HCT116 (cell line): ENCODE data around the gene RUNX2. TPM values are rescaled to one million over a fixed set of nuclear protein-coding genes. Genes with fewer than 3 reads are reported as not detected.
A peak's percentile ranks its signal among the peaks of the same experiment; 100 is the strongest.

Source experiments
- ATAC-seq: fragments of 200-7000 bp; cut with Tn5 transposase; 2 replicates; pipeline ENCODE4 v1.9.1; 2020; ENCODE audit warnings: mild to moderate bottlenecking, moderate library complexity
- BruUV-seq: library from RNA; stranded (reverse); fragments of 400-500 nt; replicated peaks from 2 replicates; lab custom pipeline; 2021; lab: Mats Ljungman, UMichigan
- CTCF ChIA-PET: fragments of 300-600 bp; sonication (Branson Sonifier 250); formaldehyde crosslinking; loops from one replicate; lab custom pipeline; 2021; ENCODE audit warnings: antibody characterized with exemption; lab: Charles Lee
- POLR2A ChIA-PET: fragments of 300-600, 350-600 bp; sonication (Branson Sonifier 250); formaldehyde crosslinking; loops from one replicate; lab custom pipeline; 2021; ENCODE audit warnings: antibody characterized with exemption; lab: Charles Lee
- RAD21 ChIA-PET, 2 experiments: fragments of 300-600 bp; sonication (Branson Sonifier 250); formaldehyde crosslinking; loops; one replicate each; lab custom pipeline; 2023; ENCODE audit warnings: low total read pairs in 2 of 2; ENCODE audit not compliant: uncharacterized antibody in 2 of 2, unreplicated experiment in 2 of 2, low non-redundant PET in 1 of 2; lab: Charles Lee
- DNase-seq: peaks from one replicate; pipeline ENCODE4 v3.0.0-alpha.2; 2010; ENCODE audit warnings: low read depth, low spot score
- H2AFZ ChIP-seq: fragments of 200-600 bp; shearing (Covaris generic), sonication (generic); 2 replicates; pipeline ENCODE4 v1.6.1; 2017; ENCODE audit warnings: low read depth, mixed run types, mixed read lengths, antibody characterized with exemption, low read length; ENCODE audit not compliant: poor library complexity, severe bottlenecking
- H3K27ac ChIP-seq: 2 replicates; pipeline ENCODE4 v1.5.1; 2012; ENCODE audit warnings: low read depth, low read length
- H3K27me3 ChIP-seq: fragments of 200-600 bp; sonication (generic); 2 replicates; pipeline ENCODE4 v1.6.1; 2016; ENCODE audit warnings: mixed run types, low read length, mixed read lengths; ENCODE audit not compliant: insufficient read depth
- H3K36me3 ChIP-seq, 2 experiments: fragments of 200-500 bp in 1 of 2; fragments of 200-600 bp in 1 of 2; sonication (Bioruptor generic) in 1 of 2; sonication (generic) in 1 of 2; 2 replicates each; pipeline versions ENCODE4 v1.5.1 to v1.6.1; 2014 to 2016; ENCODE audit warnings: low read length in 2 of 2, inconsistent platforms in 1 of 2, mixed read lengths in 1 of 2, mixed run types in 1 of 2; ENCODE audit not compliant: insufficient read depth in 2 of 2, control insufficient read depth in 1 of 2
- H3K4me1 ChIP-seq, 2 experiments: fragments of 200-600 bp in 1 of 2; sonication (generic) in 1 of 2; 2 replicates each; pipeline versions ENCODE4 v1.5.1 to v1.6.1; 2012 to 2017; ENCODE audit warnings: low read length in 2 of 2, inconsistent platforms in 1 of 2, mild to moderate bottlenecking in 1 of 2, mixed read lengths in 1 of 2, mixed run types in 1 of 2, moderate library complexity in 1 of 2; ENCODE audit not compliant: insufficient read depth in 2 of 2, control insufficient read depth in 1 of 2
- H3K4me2 ChIP-seq: fragments of 200-600 bp; sonication (generic); 2 replicates; pipeline ENCODE4 v1.6.1; 2017; ENCODE audit warnings: mixed run types, low read length, mixed read lengths
- H3K4me3 ChIP-seq, 2 experiments: fragments of 200-600 bp in 1 of 2; sonication (generic) in 1 of 2; replicated peaks in 1 of 2; 2 replicates each; pipeline ENCODE4 v1.5.1; 2011 to 2016; ENCODE audit warnings: low read length in 2 of 2, control low read depth in 1 of 2, low read depth in 1 of 2, mild to moderate bottlenecking in 1 of 2, mixed read lengths in 1 of 2, mixed run types in 1 of 2
- H3K79me2 ChIP-seq: fragments of 200-600 bp; sonication (generic); 2 replicates; pipeline ENCODE4 v1.6.1; 2017; ENCODE audit warnings: mild to moderate bottlenecking, mixed run types, low read length, moderate library complexity, mixed read lengths; ENCODE audit not compliant: insufficient read depth
- H3K9ac ChIP-seq: fragments of 200-600 bp; sonication (generic); 2 replicates; pipeline ENCODE4 v1.6.1; 2016; ENCODE audit warnings: low read length, mixed read lengths
- H3K9me2 ChIP-seq: fragments of 200-600 bp; sonication (generic), shearing (Covaris generic); 2 replicates; pipeline ENCODE4 v1.6.1; 2017; ENCODE audit warnings: mixed run types, mild to moderate bottlenecking, moderate library complexity; ENCODE audit not compliant: insufficient read depth
- H3K9me3 ChIP-seq, 2 experiments: fragments of 200-500 bp in 1 of 2; fragments of 200-600 bp in 1 of 2; sonication (Bioruptor generic) in 1 of 2; sonication (generic) in 1 of 2; 2 replicates each; pipeline ENCODE4 v1.6.1; 2014 to 2017; ENCODE audit warnings: low read length in 2 of 2, mixed read lengths in 2 of 2, inconsistent platforms in 1 of 2, low read depth in 1 of 2, mild to moderate bottlenecking in 1 of 2, mixed run types in 1 of 2, moderate library complexity in 1 of 2; ENCODE audit not compliant: control insufficient read depth in 1 of 2, insufficient read depth in 1 of 2
- H4K20me1 ChIP-seq: fragments of 200-600 bp; sonication (generic), shearing (Covaris generic); 2 replicates; pipeline ENCODE4 v1.6.1; 2017; ENCODE audit warnings: mixed run types, mild to moderate bottlenecking, moderate library complexity; ENCODE audit not compliant: insufficient read depth
- CBX3 ChIP-seq: IDR thresholded peaks from 2 replicates; pipeline ENCODE4 v1.6.1; 2012; ENCODE audit warnings: low read depth
- CEBPB ChIP-seq: IDR thresholded peaks from 2 replicates; pipeline ENCODE4 v1.6.1; 2012; ENCODE audit warnings: low read depth
- CTCF ChIP-seq, 3 experiments: fragments of 200-600 bp in 1 of 3; sonication (generic) in 1 of 3; IDR thresholded peaks in 2 of 3; conservative IDR thresholded peaks in 1 of 3; 2 replicates each; pipeline ENCODE4 v1.5.1; 2012 to 2017; ENCODE audit warnings: low read depth in 2 of 3, low read length in 2 of 3, antibody characterized with exemption in 1 of 3, borderline replicate concordance in 1 of 3, control low read depth in 1 of 3, mild to moderate bottlenecking in 1 of 3, mixed read lengths in 1 of 3, mixed run types in 1 of 3, moderate library complexity in 1 of 3; ENCODE audit not compliant: insufficient read depth in 1 of 3
- FOSL1 ChIP-seq: IDR thresholded peaks from 2 replicates; pipeline ENCODE4 v1.6.1; 2012; ENCODE audit warnings: low read depth
- JUND ChIP-seq: IDR thresholded peaks from 2 replicates; pipeline ENCODE4 v1.6.1; 2012
- MAX ChIP-seq: IDR thresholded peaks from 2 replicates; pipeline ENCODE4 v1.6.1; 2012
- POLR2AphosphoS5 ChIP-seq: IDR thresholded peaks from 2 replicates; pipeline ENCODE4 v1.6.1; 2011; ENCODE audit warnings: mild to moderate bottlenecking, low read depth, low read length, moderate library complexity
- SIN3A ChIP-seq: IDR thresholded peaks from 2 replicates; pipeline ENCODE4 v1.6.1; 2012; ENCODE audit warnings: low read depth
- SP1 ChIP-seq: IDR thresholded peaks from 2 replicates; pipeline ENCODE4 v1.6.1; 2012; ENCODE audit warnings: low read depth
- TCF7L2 ChIP-seq: IDR thresholded peaks from 2 replicates; pipeline ENCODE4 v1.7.0; 2011; ENCODE audit warnings: borderline replicate concordance, inconsistent platforms; ENCODE audit not compliant: insufficient read depth, insufficient read length; ENCODE audit errors: extremely low read depth
- intact Hi-C: fragments of 100-400 bp; cut with micrococcal nuclease; formaldehyde crosslinking; loops from 2 replicates; pipeline ENCODE4 v1.10.0; 2022
- total RNA-seq: library from RNA; stranded (reverse); gene quantifications from one replicate; pipeline ENCODE4 v1.2.1, GENCODE V29; 2021; ENCODE audit not compliant: unreplicated experiment

RUNX2 gene
- total RNA-seq, 1 experiment from 2014 or later = 1.1 TPM

- no peaks in the 10 kb centered on the region for H3K9me2 ChIP-seq
- peak; percentile 87 for ATAC-seq
- intact Hi-C loops = loop anchor here (10.0 kb wide), 1 partner anchor 964 kb away; no protein-coding TSS in a partner anchor
- H3K9me3 ChIP-seq = no peaks in the 10 kb centered on the region
- H2AFZ ChIP-seq = no peak overlapping the region
- no peaks in the 10 kb centered on the region for H3K79me2 ChIP-seq
- no peak overlapping the region for H3K27ac ChIP-seq
- no peak overlapping the region for H3K9ac ChIP-seq
- TF ChIP-seq TCF7L2 (peak; percentile 75), CBX3 (peak; percentile 76; the same call in 1 of the 2 replicates), MAX (peak; percentile 37; the same call in 1 of the 2 replicates), SP1 (peak; percentile 48; the same call in 1 of the 2 replicates), SIN3A (peak; percentile 36; the same call in 1 of the 2 replicates), CEBPB (peak; percentile 46; the same call in 1 of the 2 replicates), CTCF (IDR thresholded peaks at IDR 0.05 in 2 of 3, conservative IDR thresholded peaks at IDR 0.05 in 1 of 3; ENCODE audit: borderline replicate concordance in 1 of 3, insufficient read depth in 1 of 3, low read depth in 2 of 3, low read length in 2 of 3) (no peak), JUND (peak; percentile 56), POLR2AphosphoS5 (no peak), FOSL1 (peak; percentile 61)
- H3K4me1 ChIP-seq = peaks cover 31 to 52% of the 10 kb centered on the region in 2 experiments
- peak; percentile 65 for DNase-seq
- peak overlapping the region; percentile 49 for H3K4me2 ChIP-seq
- no TSS peak for BruUV-seq
- no peaks in the 10 kb centered on the region for H3K36me3 ChIP-seq
- ChIA-PET CTCF (no interaction called here), POLR2A (no interaction called here), RAD21 (no interaction called here)
- no peak overlapping the region for H3K4me3 ChIP-seq
- H4K20me1 ChIP-seq = no peaks in the 10 kb centered on the region
- no peaks in the 10 kb centered on the region for H3K27me3 ChIP-seq
Measured at GRCh38 chr6:45438849-45439406, 110.8 kb downstream of the RUNX2 start.
